ENCODE data around the gene TASP1. TPM values are rescaled to one million over a fixed set of nuclear protein-coding genes. Genes with fewer than 3 reads are reported as not detected.
"Not testable (repeated sequence)": the region's sequence is repeated elsewhere in the genome, so short reads cannot be mapped to it uniquely, and the experiment has no call there.

Gene TASP1
- total RNA-seq, 1 experiment from 2014 or later = 9.5 TPM

DNA sequence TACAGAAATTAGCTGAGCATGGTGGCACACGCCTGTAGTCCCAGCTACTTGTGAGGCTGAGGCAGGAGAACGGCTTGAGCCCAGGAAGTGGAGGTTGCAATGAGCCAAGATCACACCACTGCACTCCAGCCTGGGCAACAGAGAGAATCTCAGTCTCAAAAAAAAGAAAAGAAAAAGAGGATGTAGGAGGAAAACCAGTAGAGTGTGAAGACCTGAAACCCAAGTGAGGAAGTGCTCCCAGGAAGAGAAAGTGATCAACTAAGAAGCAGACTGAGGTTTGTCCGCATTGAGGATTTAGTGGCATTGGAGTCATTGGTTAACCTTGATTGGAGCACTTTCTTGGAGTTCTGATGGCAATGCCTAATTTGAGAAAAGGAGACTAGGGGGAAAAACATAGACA is 20.6 kb upstream of the TASP1 start:
- H3K9ac ChIP-seq (ENCODE audit: extremely low read depth, insufficient read length, low read length) = no peak overlapping the region
- no peak overlapping the region for H3K27ac ChIP-seq (ENCODE audit: insufficient read length, low read depth, low read length)
- no peak overlapping the region for H2BK5ac ChIP-seq (ENCODE audit: insufficient read length, low read length)
- no peak overlapping the region for H2BK20ac ChIP-seq (ENCODE audit: low read depth, low read length, poor library complexity, severe bottlenecking)
- H3K23ac ChIP-seq (ENCODE audit: insufficient read length, low read depth, low read length) = no peak overlapping the region
- no peak overlapping the region for H3K14ac ChIP-seq (ENCODE audit: insufficient read depth, low read length)
- H3K23me2 ChIP-seq (ENCODE audit: insufficient read length, low read depth, low read length, poor library complexity, severe bottlenecking) = no peaks in the 10 kb centered on the region
- H2AFZ ChIP-seq (ENCODE audit: low read length) = no peak overlapping the region
- Mint-ChIP-seq H3K4me3 (no peak overlapping the region), H3K4me1 (peaks cover 2 to 3% of the 10 kb centered on the region in 2 experiments; a peak in 2 of 4 replicates), H3K27ac (no peak overlapping the region), H3K36me3 (ENCODE audit: insufficient read depth in 1 of 3, low read depth in 3 of 3) (no peaks in the 10 kb centered on the region), H3K9me3 (no peaks in the 10 kb centered on the region), H3K27me3 (ENCODE audit: low read depth) (no peaks in the 10 kb centered on the region)
- no peak overlapping the region for H2BK12ac ChIP-seq (ENCODE audit: insufficient read length, low read depth, low read length)
- H3K9me3 ChIP-seq (ENCODE audit: control insufficient read depth, low read depth, low read length) = no peaks in the 10 kb centered on the region
- H3K79me1 ChIP-seq (ENCODE audit: insufficient read depth, low read depth, low read length, poor library complexity, severe bottlenecking) = no peaks in the 10 kb centered on the region
- no peak overlapping the region for H3T11ph ChIP-seq (ENCODE audit: low read length)
- no peak overlapping the region for H3K18ac ChIP-seq (ENCODE audit: insufficient read length, low read depth, low read length)
- WGBS (ENCODE audit: extremely low coverage, insufficient read length, low lambda C conversion rate) = no CpG with 5 or more reads among the region's 3 CpGs
- H3K4ac ChIP-seq (ENCODE audit: low read depth, low read length) = no peak overlapping the region
- H3K27me3 ChIP-seq (ENCODE audit: insufficient read depth, low read length) = no peaks in the 10 kb centered on the region
- H2BK120ac ChIP-seq (ENCODE audit: low read depth, low read length, poor library complexity, severe bottlenecking) = no peak overlapping the region
- no peak overlapping the region for H4K5ac ChIP-seq (ENCODE audit: insufficient read length, low read depth, low read length)
- TF ChIP-seq, protein P1, sequence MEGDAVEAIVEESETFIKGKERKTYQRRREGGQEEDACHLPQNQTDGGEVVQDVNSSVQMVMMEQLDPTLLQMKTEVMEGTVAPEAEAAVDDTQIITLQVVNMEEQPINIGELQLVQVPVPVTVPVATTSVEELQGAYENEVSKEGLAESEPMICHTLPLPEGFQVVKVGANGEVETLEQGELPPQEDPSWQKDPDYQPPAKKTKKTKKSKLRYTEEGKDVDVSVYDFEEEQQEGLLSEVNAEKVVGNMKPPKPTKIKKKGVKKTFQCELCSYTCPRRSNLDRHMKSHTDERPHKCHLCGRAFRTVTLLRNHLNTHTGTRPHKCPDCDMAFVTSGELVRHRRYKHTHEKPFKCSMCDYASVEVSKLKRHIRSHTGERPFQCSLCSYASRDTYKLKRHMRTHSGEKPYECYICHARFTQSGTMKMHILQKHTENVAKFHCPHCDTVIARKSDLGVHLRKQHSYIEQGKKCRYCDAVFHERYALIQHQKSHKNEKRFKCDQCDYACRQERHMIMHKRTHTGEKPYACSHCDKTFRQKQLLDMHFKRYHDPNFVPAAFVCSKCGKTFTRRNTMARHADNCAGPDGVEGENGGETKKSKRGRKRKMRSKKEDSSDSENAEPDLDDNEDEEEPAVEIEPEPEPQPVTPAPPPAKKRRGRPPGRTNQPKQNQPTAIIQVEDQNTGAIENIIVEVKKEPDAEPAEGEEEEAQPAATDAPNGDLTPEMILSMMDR (conservative IDR thresholded peaks at IDR 0.05) = no peak
- H4K8ac ChIP-seq (replicated peaks; ENCODE audit: insufficient read length, low read depth, low read length) = no peak overlapping the region
- no peak overlapping the region for H2BK15ac ChIP-seq (ENCODE audit: low read depth, low read length)
- no peaks in the 10 kb centered on the region for H4K20me1 ChIP-seq (ENCODE audit: control insufficient read depth, insufficient read depth, insufficient read length)
- no peaks in the 10 kb centered on the region for H3K79me2 ChIP-seq (ENCODE audit: insufficient read depth, low read length)
- H3K4me1 ChIP-seq (ENCODE audit: insufficient read depth, low read length) = no peaks in the 10 kb centered on the region
- H2AK5ac ChIP-seq (ENCODE audit: insufficient read length, low read length) = no peak overlapping the region
- DNase-seq = no peak
- no peak overlapping the region for H3K4me2 ChIP-seq (ENCODE audit: insufficient read depth, insufficient read length, low read length)
- H3K56ac ChIP-seq (ENCODE audit: insufficient read length, low read depth, low read length) = no peak overlapping the region
- H4K91ac ChIP-seq (ENCODE audit: insufficient read length, low read depth, low read length) = no peak overlapping the region

DNA sequence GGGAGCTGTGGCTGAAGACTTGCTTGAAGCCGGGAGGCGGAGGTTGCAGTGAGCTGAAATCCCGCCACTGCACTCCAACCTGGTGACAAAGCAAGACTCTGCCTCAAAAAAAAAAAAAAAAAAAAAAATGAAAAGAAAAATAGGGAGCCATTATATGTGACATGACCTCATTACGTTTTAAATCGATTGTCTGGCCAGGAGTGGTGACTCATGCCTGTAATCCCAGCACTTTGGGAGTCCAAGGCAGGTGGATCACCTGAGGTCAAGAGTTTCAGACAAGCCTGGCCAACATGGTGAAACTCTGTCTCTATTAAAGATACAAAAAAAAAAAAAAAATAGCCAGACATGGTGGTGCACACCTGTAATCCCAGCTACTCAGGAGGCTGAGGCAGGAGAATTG is 19.3 kb upstream of the TASP1 start:
- not testable (repeated sequence) for H2BK5ac ChIP-seq (ENCODE audit: insufficient read length, low read length); H3K14ac ChIP-seq (ENCODE audit: insufficient read depth, low read length); H3K18ac ChIP-seq (ENCODE audit: insufficient read length, low read depth, low read length); H3K4ac ChIP-seq (ENCODE audit: low read depth, low read length); DNase-seq; H3T11ph ChIP-seq (ENCODE audit: low read length); H2AFZ ChIP-seq (ENCODE audit: low read length); H3K4me2 ChIP-seq (ENCODE audit: insufficient read depth, insufficient read length, low read length); H3K56ac ChIP-seq (ENCODE audit: insufficient read length, low read depth, low read length); H3K9me3 ChIP-seq (ENCODE audit: control insufficient read depth, low read depth, low read length); H2BK15ac ChIP-seq (ENCODE audit: low read depth, low read length); H3K79me1 ChIP-seq (ENCODE audit: insufficient read depth, low read depth, low read length, poor library complexity, severe bottlenecking); H3K23me2 ChIP-seq (ENCODE audit: insufficient read length, low read depth, low read length, poor library complexity, severe bottlenecking); H2AK5ac ChIP-seq (ENCODE audit: insufficient read length, low read length); H3K9me3 Mint-ChIP-seq; H3K27me3 Mint-ChIP-seq (ENCODE audit: low read depth); H4K20me1 ChIP-seq (ENCODE audit: control insufficient read depth, insufficient read depth, insufficient read length); H2BK12ac ChIP-seq (ENCODE audit: insufficient read length, low read depth, low read length); H4K91ac ChIP-seq (ENCODE audit: insufficient read length, low read depth, low read length); H3K36me3 Mint-ChIP-seq (ENCODE audit: insufficient read depth in 1 of 3, low read depth in 3 of 3); H4K5ac ChIP-seq (ENCODE audit: insufficient read length, low read depth, low read length); H2BK20ac ChIP-seq (ENCODE audit: low read depth, low read length, poor library complexity, severe bottlenecking); H3K79me2 ChIP-seq (ENCODE audit: insufficient read depth, low read length); H2BK120ac ChIP-seq (ENCODE audit: low read depth, low read length, poor library complexity, severe bottlenecking); H3K4me1 ChIP-seq (ENCODE audit: insufficient read depth, low read length); H4K8ac ChIP-seq (replicated peaks; ENCODE audit: insufficient read length, low read depth, low read length); H3K27ac Mint-ChIP-seq; H3K23ac ChIP-seq (ENCODE audit: insufficient read length, low read depth, low read length); H3K9ac ChIP-seq (ENCODE audit: extremely low read depth, insufficient read length, low read length); H3K27me3 ChIP-seq (ENCODE audit: insufficient read depth, low read length); H3K4me3 Mint-ChIP-seq; H3K27ac ChIP-seq (ENCODE audit: insufficient read length, low read depth, low read length); H3K4me1 Mint-ChIP-seq
- WGBS (ENCODE audit: extremely low coverage, insufficient read length, low lambda C conversion rate) = no CpG with 5 or more reads among the region's 5 CpGs

All from H9 (cell line).